ENCODE measurements around the gene C3orf85. TPM values are rescaled to one million over a fixed set of nuclear protein-coding genes. Genes with fewer than 3 reads are reported as not detected.

The C3orf85 gene
- polyA plus RNA-seq, 3 donors, result not detected

- intact Hi-C loops (cut with micrococcal nuclease), result no loop called here
- H3K4me3 ChIP-seq (replicated peaks in 1 of 3; ENCODE audit: low read depth in 2 of 3, low read length in 3 of 3), result no peak overlapping the region
- no peaks in the 10 kb centered on the region for H4K20me1 ChIP-seq (ENCODE audit: insufficient read depth, low read length)
- H3K4me1 ChIP-seq (ENCODE audit: control insufficient read depth in 1 of 2, insufficient read depth in 2 of 2, low read length in 2 of 2), result no peaks in the 10 kb centered on the region
- H3K9me3 Mint-ChIP-seq, result peaks cover 2 to 13% (median 6%) of the 10 kb centered on the region in 7 donors
- no peak overlapping the region for H3K4me3 Mint-ChIP-seq
- H3K9ac ChIP-seq (ENCODE audit: insufficient read depth, low read length, poor library complexity, severe bottlenecking), result no peak overlapping the region
- 96% methylated on average over 4 of the region's 4 CpGs for WGBS (ENCODE audit: insufficient coverage)
- no peak overlapping the region for H3K27ac ChIP-seq (ENCODE audit: low read depth in 1 of 2, low read length in 2 of 2)
- no peak for TF ChIP-seq CTCF (IDR thresholded peaks at IDR 0.05)
- H3K27me3 Mint-ChIP-seq (ENCODE audit: low read depth in 3 of 3), result no peaks in the 10 kb centered on the region
- H3K36me3 Mint-ChIP-seq, result no peaks in the 10 kb centered on the region
- H3K4me2 ChIP-seq (replicated peaks; ENCODE audit: extremely low read depth, low read length, poor library complexity, severe bottlenecking), result no peak overlapping the region
- H3K4me1 Mint-ChIP-seq, result no peaks in the 10 kb centered on the region
- H2AFZ ChIP-seq (ENCODE audit: insufficient read depth, low read depth, low read length, poor library complexity, severe bottlenecking), result no peak overlapping the region
- no peaks in the 10 kb centered on the region for H3K36me3 ChIP-seq (replicated peaks in 1 of 2; ENCODE audit: control insufficient read depth in 1 of 2, insufficient read depth in 2 of 2, low read length in 2 of 2)
- DNase-seq, result no peak
- no peaks in the 10 kb centered on the region for H3K79me2 ChIP-seq (ENCODE audit: insufficient read depth, low read length)
- H3K27me3 ChIP-seq (ENCODE audit: control insufficient read depth in 2 of 2, insufficient read depth in 2 of 2, low read length in 2 of 2), result no peaks in the 10 kb centered on the region
- no peak overlapping the region for H3K27ac Mint-ChIP-seq
- no peaks in the 10 kb centered on the region for H3K9me3 ChIP-seq (replicated peaks in 1 of 2; ENCODE audit: control insufficient read depth in 1 of 2, insufficient read depth in 1 of 2, low read length in 2 of 2)
Measured at GRCh38 chr3:109152320-109152719, 15.8 kb downstream of the C3orf85 start.

GRCh38 chr3:109154979-109155378 is 18.5 kb downstream of the C3orf85 start:
- no peak overlapping the region for H3K4me3 Mint-ChIP-seq
- Histone ChIP-seq H3K9ac (ENCODE audit: insufficient read depth, low read length, poor library complexity, severe bottlenecking) (no peak overlapping the region), H2AFZ (ENCODE audit: insufficient read depth, low read depth, low read length, poor library complexity, severe bottlenecking) (no peak overlapping the region), H3K36me3 (replicated peaks in 1 of 2; ENCODE audit: control insufficient read depth in 1 of 2, insufficient read depth in 2 of 2, low read length in 2 of 2) (no peaks in the 10 kb centered on the region), H3K4me2 (replicated peaks; ENCODE audit: extremely low read depth, low read length, poor library complexity, severe bottlenecking) (no peak overlapping the region), H3K4me3 (replicated peaks in 1 of 3; ENCODE audit: low read depth in 2 of 3, low read length in 3 of 3) (no peak overlapping the region), H4K20me1 (ENCODE audit: insufficient read depth, low read length) (no peaks in the 10 kb centered on the region), H3K27ac (ENCODE audit: low read depth in 1 of 2, low read length in 2 of 2) (no peak overlapping the region), H3K27me3 (ENCODE audit: control insufficient read depth in 2 of 2, insufficient read depth in 2 of 2, low read length in 2 of 2) (no peaks in the 10 kb centered on the region), H3K79me2 (ENCODE audit: insufficient read depth, low read length) (no peaks in the 10 kb centered on the region), H3K4me1 (ENCODE audit: control insufficient read depth in 1 of 2, insufficient read depth in 2 of 2, low read length in 2 of 2) (no peaks in the 10 kb centered on the region), H3K9me3 (replicated peaks in 1 of 2; ENCODE audit: control insufficient read depth in 1 of 2, insufficient read depth in 1 of 2, low read length in 2 of 2) (peaks cover 0 to 2% of the 10 kb centered on the region in 2 donors)
- no peaks in the 10 kb centered on the region for H3K36me3 Mint-ChIP-seq
- no peak for TF ChIP-seq CTCF (IDR thresholded peaks at IDR 0.05)
- no CpG with 5 or more reads among the region's 2 CpGs for WGBS (ENCODE audit: insufficient coverage)
- no peak overlapping the region for H3K27ac Mint-ChIP-seq
- intact Hi-C loops (cut with micrococcal nuclease), result no loop called here
- DNase-seq, result no peak
- peaks cover 0 to 17% (median 8%) of the 10 kb centered on the region in 7 donors for H3K9me3 Mint-ChIP-seq
- H3K4me1 Mint-ChIP-seq, result no peaks in the 10 kb centered on the region
- H3K27me3 Mint-ChIP-seq (ENCODE audit: low read depth in 3 of 3), result no peaks in the 10 kb centered on the region

Measured in CD14-positive monocyte (primary cell).